Measurements from ENCODE around the gene DGKG. TPM values are rescaled to one million over a fixed set of nuclear protein-coding genes. Genes with fewer than 3 reads are reported as not detected.

Gene DGKG
- total RNA-seq, 1 donor: 2.5 TPM

GRCh38 chr3:186151077-186151971 lies 210.7 kb downstream of the DGKG start:
- H4K20me1 ChIP-seq (ENCODE audit: insufficient read depth, low read length): no peaks in the 10 kb centered on the region
- H3K9me3 ChIP-seq (ENCODE audit: low read depth, low read length): no peaks in the 10 kb centered on the region
- H3K4me3 ChIP-seq (ENCODE audit: insufficient read depth, low read length): no peak overlapping the region
- H3K27me3 ChIP-seq (ENCODE audit: insufficient read depth, low read length): no peaks in the 10 kb centered on the region
- TF ChIP-seq CTCF (IDR thresholded peaks at IDR 0.05; ENCODE audit: extremely low read depth, low read depth, low read length): no peak
- no peak overlapping the region for H3K27ac ChIP-seq (ENCODE audit: low read depth, low read length)
- H2AFZ ChIP-seq (ENCODE audit: low read length): no peak overlapping the region
- no peaks in the 10 kb centered on the region for H3K4me1 ChIP-seq (ENCODE audit: insufficient read depth, low read length)
- H3K79me2 ChIP-seq (ENCODE audit: insufficient read depth, low read length): no peaks in the 10 kb centered on the region
- no peak for DNase-seq (ENCODE audit: insufficient read length, low spot score, missing footprints)
- no peaks in the 10 kb centered on the region for H3K36me3 ChIP-seq (ENCODE audit: insufficient read depth, low read length)
- no peak overlapping the region for H3K4me2 ChIP-seq (ENCODE audit: insufficient read depth, low read length)

- Histone ChIP-seq H3K36me3 (ENCODE audit: insufficient read depth, low read length) (no peaks in the 10 kb centered on the region), H3K9me3 (ENCODE audit: low read depth, low read length) (no peaks in the 10 kb centered on the region), H3K27ac (ENCODE audit: low read depth, low read length) (no peak overlapping the region), H3K4me3 (ENCODE audit: insufficient read depth, low read length) (no peak overlapping the region), H3K79me2 (ENCODE audit: insufficient read depth, low read length) (no peaks in the 10 kb centered on the region), H3K4me2 (ENCODE audit: insufficient read depth, low read length) (no peak overlapping the region), H3K27me3 (ENCODE audit: insufficient read depth, low read length) (no peaks in the 10 kb centered on the region), H2AFZ (ENCODE audit: low read length) (no peak overlapping the region), H4K20me1 (ENCODE audit: insufficient read depth, low read length) (no peaks in the 10 kb centered on the region), H3K4me1 (ENCODE audit: insufficient read depth, low read length) (no peaks in the 10 kb centered on the region)
- no peak for DNase-seq (ENCODE audit: insufficient read length, low spot score, missing footprints)
- no peak for TF ChIP-seq CTCF (IDR thresholded peaks at IDR 0.05; ENCODE audit: extremely low read depth, low read depth, low read length)
Observed at GRCh38 chr3:186150041-186150830, 211.8 kb downstream of the DGKG start.

GRCh38 chr3:186149319-186149960 lies 212.6 kb downstream of the DGKG start:
- no peaks in the 10 kb centered on the region for H3K4me1 ChIP-seq (ENCODE audit: insufficient read depth, low read length)
- no peaks in the 10 kb centered on the region for H3K79me2 ChIP-seq (ENCODE audit: insufficient read depth, low read length)
- H3K27me3 ChIP-seq (ENCODE audit: insufficient read depth, low read length): no peaks in the 10 kb centered on the region
- DNase-seq (ENCODE audit: insufficient read length, low spot score, missing footprints): no peak
- no peak overlapping the region for H2AFZ ChIP-seq (ENCODE audit: low read length)
- no peak overlapping the region for H3K4me2 ChIP-seq (ENCODE audit: insufficient read depth, low read length)
- no peak for TF ChIP-seq CTCF (IDR thresholded peaks at IDR 0.05; ENCODE audit: extremely low read depth, low read depth, low read length)
- H3K27ac ChIP-seq (ENCODE audit: low read depth, low read length): no peak overlapping the region
- no peaks in the 10 kb centered on the region for H3K9me3 ChIP-seq (ENCODE audit: low read depth, low read length)
- H3K36me3 ChIP-seq (ENCODE audit: insufficient read depth, low read length): no peaks in the 10 kb centered on the region
- H4K20me1 ChIP-seq (ENCODE audit: insufficient read depth, low read length): no peaks in the 10 kb centered on the region
- H3K4me3 ChIP-seq (ENCODE audit: insufficient read depth, low read length): no peak overlapping the region

Data from osteoblast (primary cell).